Bronchial epithelial cell (primary cell): ENCODE data around the gene MVK. TPM values are rescaled to one million over a fixed set of nuclear protein-coding genes. Genes with fewer than 3 reads are reported as not detected.

Experiments
- DNase-seq: peaks from one replicate; pipeline ENCODE4 v3.0.0-alpha.2; 2010; ENCODE audit warnings: low read depth
- FAIRE-seq: peaks from 2 replicates; lab custom pipeline; 2011; peaks lifted over from hg19 to GRCh38; lab: Jason Lieb, UNC
- H3K27me3 ChIP-seq: 2 replicates; pipeline ENCODE4 v1.5.1; 2011; ENCODE audit warnings: low read length; ENCODE audit not compliant: control insufficient read depth, insufficient read depth
- H3K36me3 ChIP-seq: 2 replicates; pipeline ENCODE4 v1.5.1; 2011; ENCODE audit warnings: low read length; ENCODE audit not compliant: control insufficient read depth, insufficient read depth
- H3K4me3 ChIP-seq: 2 replicates; pipeline ENCODE4 v1.5.1; 2011; ENCODE audit warnings: mild to moderate bottlenecking, low read depth, low read length, control low read depth
- total RNA-seq: library from RNA; depleted of rRNA; stranded (reverse); fragments of >200 nt; gene quantifications from 2 replicates; pipeline ENCODE4 v1.2.1, GENCODE V29; 2014
- TF ChIP-seq, protein P1 (sequence below): IDR thresholded peaks from 2 replicates; pipeline ENCODE4 v1.5.1; 2011; ENCODE audit warnings: mild to moderate bottlenecking, moderate library complexity, low read length, control low read depth, inconsistent platforms; ENCODE audit not compliant: insufficient read depth, severe bottlenecking

Gene MVK
- total RNA-seq, 1 donor from 2014 or later = 16.1 TPM

DNA sequence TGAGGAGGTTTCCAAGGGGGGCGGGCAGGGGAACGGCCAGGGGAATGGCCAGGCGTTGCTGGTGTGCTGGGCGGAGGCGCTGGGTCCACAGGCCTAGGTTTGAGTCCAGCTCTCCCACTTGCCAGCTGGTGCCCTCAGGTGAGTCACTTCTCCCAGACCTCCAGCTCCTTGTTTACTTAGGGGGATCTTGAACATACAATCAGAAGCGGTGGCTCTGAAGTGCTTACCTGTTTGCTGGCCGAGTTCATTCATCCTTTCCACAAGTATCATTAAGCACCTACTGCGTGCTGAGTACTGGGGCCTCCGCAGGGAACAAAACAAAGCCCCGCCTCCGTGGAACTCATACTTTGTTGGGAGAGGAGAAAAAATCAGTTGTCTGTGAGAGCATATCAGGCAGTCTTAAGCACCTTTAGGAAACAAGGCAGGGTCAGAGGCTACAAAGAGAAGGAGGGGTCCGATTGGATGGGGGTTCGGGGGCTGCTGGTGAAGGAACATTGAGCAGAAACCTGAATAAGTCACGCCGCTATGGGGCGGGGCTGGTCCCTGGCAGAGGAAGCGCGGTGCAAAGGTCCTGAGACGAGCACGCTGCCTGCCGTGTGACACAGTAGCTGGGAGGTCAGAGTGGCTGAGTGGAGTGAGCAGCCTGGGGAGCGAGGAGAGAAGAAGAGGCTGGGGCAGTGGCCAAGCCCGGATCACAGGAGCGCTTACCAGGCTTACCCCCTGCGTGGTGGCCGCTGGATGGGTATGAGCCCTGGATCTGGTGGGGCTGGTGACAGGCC is 15.1 kb downstream of the MVK start:
- Histone ChIP-seq H3K36me3 (peaks cover 26% of the 10 kb centered on the region), H3K27me3 (no peaks in the 10 kb centered on the region), H3K4me3 (no peak overlapping the region)
- FAIRE-seq (no peak), DNase-seq (no peak)
- TF ChIP-seq, protein P1, sequence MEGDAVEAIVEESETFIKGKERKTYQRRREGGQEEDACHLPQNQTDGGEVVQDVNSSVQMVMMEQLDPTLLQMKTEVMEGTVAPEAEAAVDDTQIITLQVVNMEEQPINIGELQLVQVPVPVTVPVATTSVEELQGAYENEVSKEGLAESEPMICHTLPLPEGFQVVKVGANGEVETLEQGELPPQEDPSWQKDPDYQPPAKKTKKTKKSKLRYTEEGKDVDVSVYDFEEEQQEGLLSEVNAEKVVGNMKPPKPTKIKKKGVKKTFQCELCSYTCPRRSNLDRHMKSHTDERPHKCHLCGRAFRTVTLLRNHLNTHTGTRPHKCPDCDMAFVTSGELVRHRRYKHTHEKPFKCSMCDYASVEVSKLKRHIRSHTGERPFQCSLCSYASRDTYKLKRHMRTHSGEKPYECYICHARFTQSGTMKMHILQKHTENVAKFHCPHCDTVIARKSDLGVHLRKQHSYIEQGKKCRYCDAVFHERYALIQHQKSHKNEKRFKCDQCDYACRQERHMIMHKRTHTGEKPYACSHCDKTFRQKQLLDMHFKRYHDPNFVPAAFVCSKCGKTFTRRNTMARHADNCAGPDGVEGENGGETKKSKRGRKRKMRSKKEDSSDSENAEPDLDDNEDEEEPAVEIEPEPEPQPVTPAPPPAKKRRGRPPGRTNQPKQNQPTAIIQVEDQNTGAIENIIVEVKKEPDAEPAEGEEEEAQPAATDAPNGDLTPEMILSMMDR = no peak

DNA sequence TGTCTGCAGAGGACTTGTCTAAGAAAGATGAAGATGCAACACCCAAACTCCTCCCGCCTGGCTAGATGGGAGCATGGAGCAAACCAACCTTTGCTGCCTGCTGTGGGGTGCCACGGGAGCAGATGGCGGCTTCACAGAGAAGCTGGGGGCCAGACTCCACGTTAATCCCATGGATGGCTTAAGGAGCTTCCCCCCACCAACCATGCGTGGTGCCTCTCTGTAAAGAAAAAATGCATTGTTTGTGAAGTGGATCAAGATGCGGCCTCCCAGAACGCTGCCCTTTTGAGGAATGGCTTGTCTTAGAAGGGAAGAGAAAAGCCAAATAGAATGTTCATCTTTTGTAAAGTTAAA is 15.6 kb downstream of the MVK start:
- H3K36me3 ChIP-seq = peaks cover 25% of the 10 kb centered on the region
- peak; percentile 18 for FAIRE-seq

DNA sequence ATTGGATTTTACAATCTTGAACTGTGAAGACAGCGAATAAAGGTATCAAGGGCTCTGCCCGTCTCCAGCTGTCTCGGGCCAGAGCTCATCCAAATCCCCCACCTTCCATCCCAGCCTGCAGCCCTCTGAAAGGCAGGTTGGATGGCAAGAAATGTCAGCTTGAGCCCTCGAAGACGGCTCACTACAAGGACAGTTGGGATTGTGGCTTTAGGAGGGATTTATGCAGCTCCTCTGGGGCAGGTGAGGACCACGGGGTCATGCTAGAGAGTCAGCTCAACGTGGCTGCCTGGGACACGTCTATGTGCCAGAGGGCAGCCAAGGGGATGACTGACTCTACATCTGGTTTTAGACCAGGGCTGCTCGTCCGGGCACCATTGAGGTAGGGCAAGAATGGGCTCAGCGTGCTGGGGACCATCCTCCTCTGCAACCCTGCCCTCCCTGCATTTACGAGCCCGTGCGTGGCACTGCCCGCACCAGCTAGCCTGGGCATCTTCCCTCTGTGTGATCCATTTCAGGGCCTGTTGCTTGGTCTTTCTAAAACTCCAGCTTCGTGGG is 16.2 kb downstream of the MVK start:
- H3K36me3 ChIP-seq = peaks cover 26% of the 10 kb centered on the region
- H3K4me3 ChIP-seq = no peak overlapping the region
- no peaks in the 10 kb centered on the region for H3K27me3 ChIP-seq
- DNase-seq = no peak
- TF ChIP-seq, protein P1 = no peak
- no peak for FAIRE-seq

More for the DNA sequence above, 15.6 kb downstream of the MVK start:
- H3K4me3 ChIP-seq = no peak overlapping the region
- TF ChIP-seq, protein P1 = no peak
- H3K27me3 ChIP-seq = no peaks in the 10 kb centered on the region
- DNase-seq = no peak

DNA sequence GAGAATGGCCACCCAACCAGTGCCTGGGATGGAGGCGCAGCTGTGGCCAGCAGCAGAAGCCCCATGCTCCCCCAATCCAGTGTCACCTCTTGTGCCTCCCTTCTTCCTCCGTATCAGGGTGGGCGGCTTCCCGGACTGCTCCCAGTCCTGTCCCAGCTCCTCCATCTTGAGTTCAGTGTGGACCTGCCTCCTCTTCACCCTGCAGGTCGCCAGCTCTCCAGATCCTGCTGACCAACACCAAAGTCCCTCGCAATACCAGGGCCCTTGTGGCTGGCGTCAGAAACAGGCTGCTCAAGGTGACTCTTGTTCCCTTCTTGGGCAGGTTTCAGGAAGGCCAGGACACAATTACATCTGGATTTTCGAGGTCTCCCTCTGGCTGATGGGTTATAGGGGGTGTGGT is 17.0 kb downstream of the MVK start:
- Histone ChIP-seq H3K4me3 (no peak overlapping the region), H3K36me3 (peaks cover 28% of the 10 kb centered on the region), H3K27me3 (no peaks in the 10 kb centered on the region)
- no peak for DNase-seq
- no peak for FAIRE-seq
- TF ChIP-seq, protein P1 = no peak

- TF ChIP-seq, protein P1 = no peak
- no peak for FAIRE-seq
These were observed 17.4 kb downstream of the MVK start for GRCh38 chr12:109591041-109591440.

More at GRCh38 chr12:109591041-109591440, 17.4 kb downstream of the MVK start:
- no peak for DNase-seq
- H3K27me3 ChIP-seq = no peaks in the 10 kb centered on the region
- H3K4me3 ChIP-seq = no peak overlapping the region
- H3K36me3 ChIP-seq = peaks cover 27% of the 10 kb centered on the region
